Measurements from ENCODE around the gene RRP1B.

The RRP1B gene

DNA sequence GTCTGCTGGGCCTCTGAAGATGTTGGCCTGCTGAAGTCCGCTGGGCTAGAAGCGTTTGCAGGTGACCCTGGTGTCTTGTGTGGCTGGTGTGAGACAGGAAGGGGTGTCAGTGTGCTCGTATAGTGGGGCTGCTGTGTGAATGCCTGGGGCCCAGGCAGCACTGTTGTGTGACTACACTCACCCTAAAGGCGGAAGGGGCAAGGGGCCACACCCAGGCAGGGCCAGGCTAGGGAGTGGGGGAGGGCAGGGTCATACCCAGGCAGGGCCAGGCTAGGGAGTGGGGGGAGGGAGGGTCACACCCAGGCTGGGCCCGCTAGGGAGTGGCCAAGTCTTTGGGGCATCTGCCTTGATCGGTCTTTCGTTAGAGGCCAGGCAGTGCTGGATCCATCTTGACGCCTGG lies 84.6 kb downstream of the RRP1B start:
- no peak for DNase-seq (ENCODE audit: low read depth)

DNA sequence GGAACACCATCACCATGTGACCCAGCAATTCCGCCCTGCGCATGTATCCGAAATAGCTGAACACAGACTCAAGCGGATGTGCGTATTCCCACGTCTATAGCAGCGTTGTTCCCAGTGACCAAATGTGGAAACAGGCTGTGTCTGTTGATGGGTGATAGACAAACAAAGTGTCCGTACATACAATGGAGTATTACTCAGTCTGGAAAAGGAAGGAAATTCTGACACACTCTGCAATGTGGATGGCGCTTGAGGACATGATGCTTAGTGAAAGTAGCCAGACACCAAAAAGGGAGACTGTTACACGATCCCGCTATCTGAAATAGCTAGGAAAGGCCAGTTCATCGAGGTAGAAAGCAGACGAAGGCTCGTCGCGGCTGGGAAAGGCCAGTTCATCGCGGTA lies 85.4 kb downstream of the RRP1B start:
- DNase-seq (ENCODE audit: low read depth), result no peak

Measured in stromal cell of bone marrow (primary cell).